Measurements from ENCODE around the gene ACVRL1.

ACVRL1 gene

GRCh38 chr12:51944608-51945233, 37.4 kb downstream of the ACVRL1 start:
- DNase-seq, result no peak

- DNase-seq, result no peak
These were observed 40.1 kb downstream of the ACVRL1 start for GRCh38 chr12:51947246-51947996.

- DNase-seq, result no peak
These were observed 40.8 kb downstream of the ACVRL1 start for GRCh38 chr12:51948066-51948465.

- DNase-seq, result no peak
These were observed 42.2 kb downstream of the ACVRL1 start for GRCh38 chr12:51949342-51950030.

- DNase-seq, result no peak
These were observed 43.4 kb downstream of the ACVRL1 start for GRCh38 chr12:51950682-51951198.

- peak; percentile 94 for DNase-seq
These were observed 44.0 kb downstream of the ACVRL1 start, which contains the start of gene ACVR1B for GRCh38 chr12:51951199-51951842. Gene ACVR1B, plus strand, starts transcription at chr12:51951699. Its CDS starts 45 bp downstream, at chr12:51951744.

GRCh38 chr12:51951843-51952722, 44.8 kb downstream of the ACVRL1 start:
- DNase-seq, result peak; percentile 16

- no peak for DNase-seq
These were observed 45.8 kb downstream of the ACVRL1 start for GRCh38 chr12:51953089-51953488.

GRCh38 chr12:51953864-51954263, 46.6 kb downstream of the ACVRL1 start:
- no peak for DNase-seq

GRCh38 chr12:51954561-51955361, 47.5 kb downstream of the ACVRL1 start:
- peak; percentile 62 for DNase-seq

- DNase-seq, result no peak
These were observed 48.4 kb downstream of the ACVRL1 start for GRCh38 chr12:51955702-51956101.

- no peak for DNase-seq
These were observed 51.2 kb downstream of the ACVRL1 start for GRCh38 chr12:51958542-51958941.

- DNase-seq, result no peak
These were observed 51.9 kb downstream of the ACVRL1 start for GRCh38 chr12:51959211-51959610.

- no peak for DNase-seq
These were observed 52.6 kb downstream of the ACVRL1 start for GRCh38 chr12:51959921-51960320.

GRCh38 chr12:51960488-51960887, 53.2 kb downstream of the ACVRL1 start:
- DNase-seq, result no peak

GRCh38 chr12:51960890-51961289, 53.6 kb downstream of the ACVRL1 start:
- DNase-seq, result no peak

GRCh38 chr12:51961834-51962233, 54.5 kb downstream of the ACVRL1 start:
- no peak for DNase-seq

GRCh38 chr12:51962737-51963136, 55.4 kb downstream of the ACVRL1 start:
- peak; percentile 45 for DNase-seq

GRCh38 chr12:51963477-51963876, 56.2 kb downstream of the ACVRL1 start:
- no peak for DNase-seq

- DNase-seq, result no peak
These were observed 62.3 kb downstream of the ACVRL1 start for GRCh38 chr12:51969643-51970042.

Data from hematopoietic multipotent progenitor cell treated with erythropoietin and hydrocortisone succinate and interleukin-3 and kit ligand, for 6 days (in vitro differentiated cells).